ENCODE results near the gene BMPR1A. TPM values are rescaled to one million over a fixed set of nuclear protein-coding genes. Genes with fewer than 3 reads are reported as not detected.

BMPR1A gene
- total RNA-seq, 4 donors from 2014 or later = 21.1 to 33.3 (median 26.7) TPM

- H3K9me3 ChIP-seq = no peaks in the 10 kb centered on the region
- H3K27me3 ChIP-seq = no peaks in the 10 kb centered on the region
- DNase-seq (ENCODE audit: low spot score in 2 of 2) = no peak
- H3K36me3 ChIP-seq = no peaks in the 10 kb centered on the region
- 66% methylated on average over 6 of the region's 6 CpGs for WGBS
- peaks cover 9% of the 10 kb centered on the region for H3K4me1 ChIP-seq
- no peak overlapping the region for H3K27ac ChIP-seq
- TF ChIP-seq EP300 (IDR thresholded peaks at IDR 0.05) (no peak), POLR2A (IDR thresholded peaks at IDR 0.05) (no peak), CTCF (IDR thresholded peaks at IDR 0.05) (no peak), POLR2AphosphoS5 (IDR thresholded peaks at IDR 0.05) (no peak)
- H3K4me3 ChIP-seq = no peak overlapping the region
Measured at GRCh38 chr10:86821388-86821999, 65.1 kb downstream of the BMPR1A start.

DNA sequence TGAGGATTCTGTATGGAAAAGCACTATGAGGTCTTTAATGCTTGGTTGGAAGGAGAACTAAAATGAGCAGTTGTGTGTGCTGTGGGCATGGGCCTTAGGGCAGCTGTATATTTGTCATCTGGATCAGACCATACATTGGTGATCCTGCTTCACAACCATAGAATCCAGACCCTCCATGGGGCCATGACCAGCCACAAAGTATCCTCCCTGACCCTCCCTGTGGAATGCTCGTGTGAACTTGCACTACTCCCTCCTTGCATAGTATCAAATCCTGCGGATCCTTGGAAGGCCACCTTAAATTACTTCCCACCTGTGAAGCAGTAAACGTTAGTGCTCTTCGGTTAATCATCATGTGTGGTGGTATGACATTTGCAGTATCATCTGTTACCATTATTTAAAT lies 67.1 kb downstream of the BMPR1A start:
- Histone ChIP-seq H3K27ac (no peak overlapping the region), H3K36me3 (no peaks in the 10 kb centered on the region), H3K4me1 (peaks cover 9% of the 10 kb centered on the region), H3K9me3 (no peaks in the 10 kb centered on the region), H3K4me3 (no peak overlapping the region), H3K27me3 (no peaks in the 10 kb centered on the region)
- WGBS = 60% methylated on average over 4 of the region's 4 CpGs
- TF ChIP-seq EP300 (IDR thresholded peaks at IDR 0.05) (no peak), POLR2A (IDR thresholded peaks at IDR 0.05) (no peak), CTCF (IDR thresholded peaks at IDR 0.05) (no peak), POLR2AphosphoS5 (IDR thresholded peaks at IDR 0.05) (no peak)
- no peak for DNase-seq (ENCODE audit: low spot score in 2 of 2)

DNA sequence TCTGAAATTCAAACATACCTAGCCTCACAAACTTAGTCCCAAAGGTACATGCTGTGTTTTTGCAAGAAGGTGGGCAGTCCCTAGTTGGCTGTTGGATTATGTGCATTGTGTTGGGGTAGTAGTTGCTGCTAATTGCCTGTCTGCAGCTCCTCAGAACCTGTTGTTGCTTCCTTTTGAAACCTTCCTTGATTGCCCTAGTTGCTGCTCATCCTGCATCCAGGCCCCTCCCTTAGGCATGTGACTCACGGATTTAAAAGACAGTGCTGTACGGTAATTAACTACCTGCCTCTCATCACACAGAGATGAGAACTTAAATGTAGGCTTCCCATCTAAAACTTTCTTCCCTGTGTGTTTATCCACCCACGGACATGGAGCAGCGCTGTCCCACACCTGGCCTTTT lies 67.7 kb downstream of the BMPR1A start:
- Histone ChIP-seq H3K27ac (no peak overlapping the region), H3K9me3 (no peaks in the 10 kb centered on the region), H3K4me1 (peaks cover 12% of the 10 kb centered on the region), H3K4me3 (no peak overlapping the region), H3K36me3 (no peaks in the 10 kb centered on the region), H3K27me3 (no peaks in the 10 kb centered on the region)
- TF ChIP-seq POLR2AphosphoS5 (IDR thresholded peaks at IDR 0.05) = no peak
- DNase-seq (ENCODE audit: low spot score in 2 of 2) = no peak
- 61% methylated on average over 4 of the region's 4 CpGs for WGBS

DNA sequence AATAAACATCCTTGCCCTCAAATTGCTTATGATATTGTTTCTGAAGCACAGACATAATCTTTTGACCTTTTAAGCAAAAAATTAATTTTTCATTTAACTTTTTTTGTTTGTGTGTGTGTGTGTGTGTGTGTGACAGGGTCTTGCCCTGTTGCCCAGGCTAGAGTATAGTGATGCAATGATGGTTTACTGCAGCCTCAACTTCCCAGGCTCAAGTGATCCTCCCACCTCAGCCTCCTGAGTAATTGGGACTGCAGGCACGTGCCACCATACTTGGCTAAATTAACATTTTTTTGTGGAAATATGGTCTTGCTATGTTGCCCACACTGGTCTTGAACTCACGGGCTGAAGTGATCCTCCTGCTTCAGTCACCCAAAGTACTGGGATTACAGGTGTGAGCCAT lies 68.9 kb downstream of the BMPR1A start:
- no peak overlapping the region for H3K4me3 ChIP-seq
- no peaks in the 10 kb centered on the region for H3K36me3 ChIP-seq
- WGBS = 90% methylated on average over 2 of the region's 2 CpGs
- no peak overlapping the region for H3K27ac ChIP-seq
- TF ChIP-seq POLR2A (IDR thresholded peaks at IDR 0.05) = no peak
- TF ChIP-seq EP300 (IDR thresholded peaks at IDR 0.05) = no peak
- TF ChIP-seq CTCF (IDR thresholded peaks at IDR 0.05) = no peak
- no peak for TF ChIP-seq POLR2AphosphoS5 (IDR thresholded peaks at IDR 0.05)
- no peaks in the 10 kb centered on the region for H3K9me3 ChIP-seq
- DNase-seq (ENCODE audit: low spot score in 2 of 2) = no peak
- H3K27me3 ChIP-seq = no peaks in the 10 kb centered on the region
- peaks cover 17% of the 10 kb centered on the region for H3K4me1 ChIP-seq

DNA sequence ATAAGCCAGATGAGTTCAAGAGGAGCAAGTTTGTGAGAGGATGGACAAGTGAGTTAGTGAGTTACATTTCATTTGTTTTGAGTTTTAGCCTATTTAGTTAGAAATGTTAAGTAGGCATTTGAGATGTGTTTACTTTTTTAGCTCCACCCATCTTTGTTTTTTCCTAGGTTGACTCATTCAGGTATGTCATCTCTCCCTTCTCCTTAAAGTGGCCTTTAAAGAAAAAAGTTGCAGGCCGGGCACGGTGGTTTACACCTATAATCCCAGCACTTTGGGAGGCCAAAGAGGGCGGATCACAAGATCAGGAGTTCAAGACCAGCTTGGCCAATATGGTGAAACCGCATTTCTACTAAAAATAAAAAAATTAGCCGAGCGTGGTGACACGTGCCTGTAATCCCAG lies 71.2 kb downstream of the BMPR1A start:
- H3K27ac ChIP-seq = no peak overlapping the region
- no peak for DNase-seq (ENCODE audit: low spot score in 2 of 2)
- H3K36me3 ChIP-seq = no peaks in the 10 kb centered on the region
- peaks cover 15% of the 10 kb centered on the region for H3K4me1 ChIP-seq
- H3K27me3 ChIP-seq = no peaks in the 10 kb centered on the region
- TF ChIP-seq POLR2A (IDR thresholded peaks at IDR 0.05) (no peak), CTCF (IDR thresholded peaks at IDR 0.05) (no peak), POLR2AphosphoS5 (IDR thresholded peaks at IDR 0.05) (no peak), EP300 (IDR thresholded peaks at IDR 0.05) (no peak)
- WGBS = 94% methylated on average over 7 of the region's 7 CpGs
- no peaks in the 10 kb centered on the region for H3K9me3 ChIP-seq
- no peak overlapping the region for H3K4me3 ChIP-seq

DNA sequence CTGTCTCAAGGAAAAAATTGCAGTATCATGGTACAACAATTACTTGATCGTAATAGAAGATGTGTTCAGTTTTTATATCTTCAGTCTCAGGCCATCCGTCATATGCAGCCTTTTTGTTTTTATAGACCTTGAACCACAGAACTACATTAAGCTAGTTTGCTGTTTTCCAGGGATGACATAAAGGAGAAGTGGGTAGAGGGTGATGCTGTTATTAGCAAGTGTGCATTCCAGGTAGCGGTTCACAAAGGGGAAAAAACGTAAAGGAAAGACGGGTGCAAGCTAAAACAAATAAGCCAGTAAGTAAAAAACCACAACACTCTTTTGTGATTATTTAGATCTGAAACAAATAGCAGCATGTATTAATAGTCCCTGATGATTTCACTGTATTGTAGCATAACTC lies 71.7 kb downstream of the BMPR1A start:
- TF ChIP-seq EP300 (IDR thresholded peaks at IDR 0.05) = no peak
- TF ChIP-seq POLR2AphosphoS5 (IDR thresholded peaks at IDR 0.05) = no peak
- TF ChIP-seq CTCF (IDR thresholded peaks at IDR 0.05) = no peak
- TF ChIP-seq POLR2A (IDR thresholded peaks at IDR 0.05) = no peak
- H3K27ac ChIP-seq = no peak overlapping the region

More for the DNA sequence above, 71.7 kb downstream of the BMPR1A start:
- Histone ChIP-seq H3K4me1 (peaks cover 13% of the 10 kb centered on the region), H3K27me3 (no peaks in the 10 kb centered on the region), H3K4me3 (no peak overlapping the region), H3K9me3 (no peaks in the 10 kb centered on the region), H3K36me3 (no peaks in the 10 kb centered on the region)
- WGBS = 86% methylated on average over 5 of the region's 5 CpGs
- DNase-seq (ENCODE audit: low spot score in 2 of 2) = no peak

Data from suprapubic skin (tissue), 4 donors.